ENCODE data around the gene CXCL8. TPM values are rescaled to one million over a fixed set of nuclear protein-coding genes. Genes with fewer than 3 reads are reported as not detected.
"Not testable (repeated sequence)": the region's sequence is repeated elsewhere in the genome, so short reads cannot be mapped to it uniquely, and the experiment has no call there.

CXCL8 gene
- polyA plus RNA-seq, 3 donors from 2014 or later = 1.8 to 2.1 TPM; not detected in 1

GRCh38 chr4:73764513-73764912 lies 24.1 kb downstream of the CXCL8 start:
- peaks cover 0 to 5% (median 2%) of the 10 kb centered on the region in 6 donors for H3K9me3 Mint-ChIP-seq
- H3K4me1 Mint-ChIP-seq = no peaks in the 10 kb centered on the region
- H3K27ac Mint-ChIP-seq = no peak overlapping the region
- H3K27me3 Mint-ChIP-seq (ENCODE audit: low read depth in 3 of 3) = peaks cover 0 to 4% (median 0%) of the 10 kb centered on the region in 3 donors
- H3K4me3 Mint-ChIP-seq = no peak overlapping the region
- no peaks in the 10 kb centered on the region for H3K36me3 Mint-ChIP-seq
- DNase-seq = no peak

- DNase-seq = no peak
- Mint-ChIP-seq H3K27ac (no peak overlapping the region), H3K27me3 (ENCODE audit: low read depth in 3 of 3) (peaks cover 0 to 4% (median 0%) of the 10 kb centered on the region in 3 donors), H3K4me3 (no peak overlapping the region), H3K4me1 (no peaks in the 10 kb centered on the region), H3K9me3 (peaks cover 0 to 10% (median 1%) of the 10 kb centered on the region in 6 donors), H3K36me3 (no peaks in the 10 kb centered on the region)
Measured at GRCh38 chr4:73765296-73765695, 24.9 kb downstream of the CXCL8 start.

- H3K36me3 Mint-ChIP-seq = no peaks in the 10 kb centered on the region
- no peaks in the 10 kb centered on the region for H3K27me3 Mint-ChIP-seq (ENCODE audit: low read depth in 3 of 3)
- H3K4me3 Mint-ChIP-seq = no peak overlapping the region
- H3K4me1 Mint-ChIP-seq = no peaks in the 10 kb centered on the region
- H3K27ac Mint-ChIP-seq = no peak overlapping the region
- peaks cover 0 to 10% (median under 1%) of the 10 kb centered on the region in 6 donors for H3K9me3 Mint-ChIP-seq
- DNase-seq = no peak
Measured at GRCh38 chr4:73770917-73771316, 30.5 kb downstream of the CXCL8 start.

GRCh38 chr4:73772363-73772762 lies 32.0 kb downstream of the CXCL8 start:
- Mint-ChIP-seq H3K27me3 (ENCODE audit: low read depth in 3 of 3) (no peaks in the 10 kb centered on the region), H3K4me3 (no peak overlapping the region), H3K27ac (no peak overlapping the region), H3K9me3 (peaks cover 0 to 10% (median under 1%) of the 10 kb centered on the region in 6 donors), H3K4me1 (no peaks in the 10 kb centered on the region), H3K36me3 (no peaks in the 10 kb centered on the region)
- DNase-seq = no peak

- not testable (repeated sequence) for H3K27me3 Mint-ChIP-seq (ENCODE audit: low read depth in 3 of 3); H3K36me3 Mint-ChIP-seq; H3K4me3 Mint-ChIP-seq; H3K4me1 Mint-ChIP-seq; H3K9me3 Mint-ChIP-seq; DNase-seq; H3K27ac Mint-ChIP-seq
Measured at GRCh38 chr4:73774406-73774805, 34.0 kb downstream of the CXCL8 start.

- no peak for DNase-seq
- no peak overlapping the region for H3K27ac Mint-ChIP-seq
- peaks cover 0 to under 1% (median 0%) of the 10 kb centered on the region in 3 donors for H3K27me3 Mint-ChIP-seq (ENCODE audit: low read depth in 3 of 3)
- peaks cover 0 to 3% (median under 1%) of the 10 kb centered on the region in 6 donors for H3K9me3 Mint-ChIP-seq
- H3K4me1 Mint-ChIP-seq = no peaks in the 10 kb centered on the region
- H3K36me3 Mint-ChIP-seq = no peaks in the 10 kb centered on the region
- H3K4me3 Mint-ChIP-seq = no peak overlapping the region
Measured at GRCh38 chr4:73776321-73776729, 36.0 kb downstream of the CXCL8 start.

GRCh38 chr4:73777612-73778011 lies 37.2 kb downstream of the CXCL8 start:
- Mint-ChIP-seq H3K27me3 (ENCODE audit: low read depth in 3 of 3) (peaks cover 0 to 1% (median 0%) of the 10 kb centered on the region in 3 donors), H3K9me3 (peaks cover 0 to 5% (median under 1%) of the 10 kb centered on the region in 6 donors), H3K27ac (no peak overlapping the region), H3K36me3 (no peaks in the 10 kb centered on the region), H3K4me1 (no peaks in the 10 kb centered on the region), H3K4me3 (no peak overlapping the region)
- no peak for DNase-seq

GRCh38 chr4:73780243-73780642 lies 39.9 kb downstream of the CXCL8 start:
- no peak for DNase-seq
- Mint-ChIP-seq H3K27me3 (ENCODE audit: low read depth in 3 of 3) (peaks cover 0 to 1% (median 0%) of the 10 kb centered on the region in 3 donors), H3K36me3 (no peaks in the 10 kb centered on the region), H3K9me3 (peaks cover 2 to 6% (median 5%) of the 10 kb centered on the region in 6 donors), H3K4me1 (no peaks in the 10 kb centered on the region), H3K4me3 (no peak overlapping the region), H3K27ac (no peak overlapping the region)

GRCh38 chr4:73780834-73781233 lies 40.5 kb downstream of the CXCL8 start:
- peaks cover 0 to 1% (median 0%) of the 10 kb centered on the region in 3 donors for H3K27me3 Mint-ChIP-seq (ENCODE audit: low read depth in 3 of 3)
- no peak for DNase-seq
- no peak overlapping the region for H3K27ac Mint-ChIP-seq
- no peaks in the 10 kb centered on the region for H3K36me3 Mint-ChIP-seq
- peaks cover 2 to 7% (median 5%) of the 10 kb centered on the region in 6 donors for H3K9me3 Mint-ChIP-seq
- no peaks in the 10 kb centered on the region for H3K4me1 Mint-ChIP-seq
- H3K4me3 Mint-ChIP-seq = no peak overlapping the region

GRCh38 chr4:73788411-73788810 lies 48.0 kb downstream of the CXCL8 start:
- Mint-ChIP-seq H3K4me3 (no peak overlapping the region), H3K4me1 (no peaks in the 10 kb centered on the region)

More at GRCh38 chr4:73788411-73788810, 48.0 kb downstream of the CXCL8 start:
- Mint-ChIP-seq H3K36me3 (no peaks in the 10 kb centered on the region), H3K9me3 (peaks cover 4 to 21% (median 8%) of the 10 kb centered on the region in 6 donors), H3K27ac (no peak overlapping the region), H3K27me3 (ENCODE audit: low read depth in 3 of 3) (no peaks in the 10 kb centered on the region)
- DNase-seq = no peak

Other genes starting within 250 kb of the CXCL8 start
- not detected for gene RASSF6, start 120.1 kb upstream of the CXCL8 start, polyA plus RNA-seq
- not detected for gene CXCL6, start 96.1 kb downstream of the CXCL8 start, polyA plus RNA-seq
- gene PF4V1, start 112.7 kb downstream of the CXCL8 start, polyA plus RNA-seq = 1 to 10 TPM in 1 of 3 donors, under 1 TPM in 1, not detected in 1; 0.71 to 6.4 TPM
- not detected for gene CXCL1, start 128.8 kb downstream of the CXCL8 start, polyA plus RNA-seq
- 100 to 1,000 TPM in 1 of 3 donors, 1 to 10 TPM in 1, under 1 TPM in 1; 0.88 to 107 (median 9.4) TPM for gene PF4, start 241.5 kb downstream of the CXCL8 start, polyA plus RNA-seq
- gene PPBP, start 247.6 kb downstream of the CXCL8 start, polyA plus RNA-seq = 100 to 1,000 TPM in 1 of 3 donors, 10 to 100 TPM in 2; 13.6 to 258 (median 35.7) TPM

Data from immature natural killer cell (primary cell).